Endothelial cell of umbilical vein (primary cell): ENCODE results near the gene ALDH3A2. TPM values are rescaled to one million over a fixed set of nuclear protein-coding genes. Genes with fewer than 3 reads are reported as not detected.

Source experiments
- BruUV-seq: library from RNA; stranded (reverse); fragments of 400-500 nt; replicated peaks from 2 replicates; lab custom pipeline; 2021; lab: Mats Ljungman, UMichigan
- CTCF ChIA-PET: fragments of 300-600, 350-600 bp; sonication (Branson Sonifier 250); formaldehyde crosslinking; loops from one replicate; lab custom pipeline; 2021; ENCODE audit warnings: antibody characterized with exemption, inconsistent platforms; lab: Charles Lee
- POLR2A ChIA-PET: fragments of 300-600, 350-600 bp; sonication (Branson Sonifier 250); formaldehyde crosslinking; loops from one replicate; lab custom pipeline; 2021; ENCODE audit warnings: antibody characterized with exemption, inconsistent platforms; lab: Charles Lee
- DNase-seq: peaks from one replicate; pipeline ENCODE4 v3.0.0-alpha.2; 2011; ENCODE audit warnings: low read depth, low spot score
- FAIRE-seq: peaks from 2 replicates; lab custom pipeline; 2011; peaks lifted over from hg19 to GRCh38; lab: Jason Lieb, UNC
- H2AFZ ChIP-seq: 2 replicates; pipeline ENCODE4 v1.6.0; 2012; ENCODE audit warnings: low read depth, low read length, control low read depth, inconsistent platforms
- H3K27ac ChIP-seq: 2 replicates; pipeline ENCODE4 v1.5.1; 2011; ENCODE audit warnings: low read depth, mild to moderate bottlenecking, control low read depth, low read length, moderate library complexity; ENCODE audit not compliant: insufficient read depth
- H3K27me3 ChIP-seq, 2 experiments: 2 replicates each; pipeline versions ENCODE4 v1.6.0 to v1.6.1; 2011; ENCODE audit warnings: low read length in 2 of 2, mixed read lengths in 1 of 2; ENCODE audit not compliant: control insufficient read depth in 2 of 2, insufficient read depth in 2 of 2
- H3K36me3 ChIP-seq, 2 experiments: 2 replicates in 1 of 2; 3 replicates in 1 of 2; pipeline ENCODE4 v1.5.1; 2011; ENCODE audit warnings: low read length in 2 of 2, mild to moderate bottlenecking in 1 of 2, moderate library complexity in 1 of 2; ENCODE audit not compliant: control insufficient read depth in 2 of 2, insufficient read depth in 2 of 2; ENCODE audit errors: extremely low read depth in 1 of 2
- H3K4me1 ChIP-seq: 3 replicates; pipeline ENCODE4 v1.5.1; 2011; ENCODE audit warnings: mild to moderate bottlenecking, low read length; ENCODE audit not compliant: control insufficient read depth, insufficient read depth; ENCODE audit errors: extremely low read depth
- H3K4me2 ChIP-seq: 2 replicates; pipeline ENCODE4 v1.6.1; 2011; ENCODE audit warnings: low read length, control low read depth, mixed read lengths; ENCODE audit not compliant: insufficient read depth
- H3K4me3 ChIP-seq, 3 experiments: fragments of 200-600 bp in 1 of 3; sonication (generic), shearing (Covaris generic) in 1 of 3; replicated peaks in 1 of 3; 2 replicates each; pipeline ENCODE4 v1.5.1; 2011 to 2016; ENCODE audit warnings: control low read depth in 3 of 3, low read length in 3 of 3, mild to moderate bottlenecking in 2 of 3, inconsistent platforms in 1 of 3, low read depth in 1 of 3, moderate library complexity in 1 of 3; ENCODE audit not compliant: insufficient read depth in 1 of 3
- H3K79me2 ChIP-seq: 2 replicates; pipeline ENCODE4 v1.6.0; 2012; ENCODE audit warnings: low read length, inconsistent platforms; ENCODE audit not compliant: control insufficient read depth, insufficient read depth
- H3K9ac ChIP-seq: replicated peaks from 2 replicates; pipeline ENCODE3; 2011; ENCODE audit warnings: low read length, control low read depth; ENCODE audit not compliant: insufficient read depth; ENCODE audit errors: extremely low read depth
- H3K9me1 ChIP-seq: replicated peaks from 3 replicates; pipeline ENCODE4 v1.6.0; 2011; ENCODE audit warnings: mild to moderate bottlenecking, low read length; ENCODE audit not compliant: control insufficient read depth, insufficient read depth; ENCODE audit errors: extremely low read depth
- H3K9me3 ChIP-seq: replicated peaks from 2 replicates; pipeline ENCODE4 v1.5.1; 2012; ENCODE audit warnings: low read length, inconsistent platforms; ENCODE audit not compliant: control insufficient read depth, insufficient read depth
- H4K20me1 ChIP-seq: replicated peaks from 2 replicates; pipeline ENCODE3; 2011; ENCODE audit warnings: mild to moderate bottlenecking, low read length; ENCODE audit not compliant: control insufficient read depth, insufficient read depth; ENCODE audit errors: extremely low read depth
- FOS ChIP-seq: IDR thresholded peaks from 2 replicates; pipeline ENCODE4 v1.6.1; 2011; ENCODE audit warnings: mild to moderate bottlenecking, low read length, moderate library complexity, borderline replicate concordance; ENCODE audit not compliant: insufficient read depth
- MYC ChIP-seq: IDR thresholded peaks from one replicate; pipeline ENCODE4 v1.6.1; 2011; ENCODE audit warnings: mild to moderate bottlenecking, low read depth, low read length
- POLR2A ChIP-seq: IDR thresholded peaks from 2 replicates; pipeline ENCODE4 v1.6.1; 2012; ENCODE audit warnings: low read depth, mild to moderate bottlenecking, control low read depth, low read length
- POLR2AphosphoS5 ChIP-seq: IDR thresholded peaks from 2 replicates; pipeline ENCODE4 v1.6.1; 2012; ENCODE audit warnings: low read depth, mild to moderate bottlenecking, control low read depth, low read length, moderate library complexity; ENCODE audit not compliant: insufficient read depth
- dilution Hi-C: fragments of 300-500 bp; cut with MboI; formaldehyde crosslinking; loops from one replicate; pipeline ENCODE4 v1.15.0; 2019; ENCODE audit warnings: low sequenced_read_pairs; ENCODE audit not compliant: extremely low pct_ligation_motif_present
- intact Hi-C: fragments of 100-400 bp; cut with micrococcal nuclease; formaldehyde crosslinking; loops from one replicate; pipeline ENCODE4 v1.10.0; 2022
- polyA plus RNA-seq, 4 experiments: library from polyadenylated mRNA; depleted of rRNA in 3 of 4; stranded (reverse) in 3 of 4; unstranded in 1 of 4; fragments of >200 nt; gene quantifications; 2 replicates each; pipeline versions ENCODE4 v1.2.1 to v1.2.3, GENCODE V29; 2011 to 2012; ENCODE audit warnings: missing spikeins in 1 of 4
- total RNA-seq: library from RNA; stranded (reverse); gene quantifications from 2 replicates; pipeline ENCODE4 v1.2.3, GENCODE V29; 2021
- TF ChIP-seq, protein P1 (sequence below): IDR thresholded peaks from 2 replicates; pipeline ENCODE4 v1.6.1; 2011; ENCODE audit not compliant: insufficient read depth, insufficient read length

ALDH3A2 gene
- total and polyA plus RNA-seq, 2 donors (not counting 3 experiments of a cell fraction or from before 2014, with no cell fraction given) = 16.7 to 36.5 TPM

DNA sequence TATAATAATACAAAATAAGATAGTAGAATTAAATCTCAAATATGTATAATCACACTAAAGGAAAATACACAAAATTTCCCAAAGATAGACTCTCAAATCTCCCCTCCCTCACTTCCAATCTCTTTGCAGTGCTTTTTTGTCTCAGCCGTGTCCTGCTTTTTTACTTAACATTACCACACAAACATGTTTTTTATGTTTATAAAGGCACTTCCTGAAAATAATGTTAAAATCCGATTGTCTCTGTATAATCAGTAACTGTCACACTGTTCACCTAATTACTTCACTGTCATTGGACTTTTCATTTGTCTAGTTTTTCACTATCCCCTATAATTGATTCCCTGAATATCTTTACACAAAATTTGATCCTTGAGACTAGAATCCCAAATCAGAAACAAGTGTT, 38.2 kb upstream of the ALDH3A2 start:
- Histone ChIP-seq H4K20me1 (no peaks in the 10 kb centered on the region), H3K9ac (no peak overlapping the region), H3K4me2 (no peak overlapping the region), H3K79me2 (no peaks in the 10 kb centered on the region), H3K4me3 (no peak overlapping the region), H3K9me1 (no peaks in the 10 kb centered on the region), H3K36me3 (no peaks in the 10 kb centered on the region), H3K27ac (no peak overlapping the region), H2AFZ (no peak overlapping the region), H3K27me3 (no peaks in the 10 kb centered on the region), H3K9me3 (no peaks in the 10 kb centered on the region), H3K4me1 (no peaks in the 10 kb centered on the region)
- intact Hi-C loops (no loop called here), dilution Hi-C loops (no loop called here)
- DNase-seq = no peak
- ChIA-PET POLR2A (no interaction called here), CTCF (interaction anchor here (1.0 to 1.8 kb wide), 2 partner anchors 35 to 38 kb away, joined by 3 to 5 read pairs; partner anchors contain the start of gene ALDH3A2)
- no TSS peak for BruUV-seq
- no peak for FAIRE-seq
- TF ChIP-seq FOS = no peak

- dilution Hi-C loops = no loop called here
- Histone ChIP-seq H3K4me2 (no peak overlapping the region), H3K9ac (no peak overlapping the region), H3K4me3 (no peak overlapping the region), H3K9me3 (no peaks in the 10 kb centered on the region), H3K4me1 (no peaks in the 10 kb centered on the region), H3K27ac (no peak overlapping the region), H3K36me3 (no peaks in the 10 kb centered on the region), H3K79me2 (no peaks in the 10 kb centered on the region), H2AFZ (no peak overlapping the region), H3K27me3 (peaks cover 0 to 2% of the 10 kb centered on the region in 2 experiments), H3K9me1 (no peaks in the 10 kb centered on the region), H4K20me1 (no peaks in the 10 kb centered on the region)
- BruUV-seq = no TSS peak
- TF ChIP-seq POLR2A (no peak), MYC (no peak), POLR2AphosphoS5 (no peak), FOS (no peak)
- TF ChIP-seq, protein P1, sequence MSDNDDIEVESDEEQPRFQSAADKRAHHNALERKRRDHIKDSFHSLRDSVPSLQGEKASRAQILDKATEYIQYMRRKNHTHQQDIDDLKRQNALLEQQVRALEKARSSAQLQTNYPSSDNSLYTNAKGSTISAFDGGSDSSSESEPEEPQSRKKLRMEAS = no peak
- CTCF ChIA-PET = interaction anchor here (1.0 to 1.8 kb wide), 2 partner anchors 34 to 37 kb away, joined by 3 to 5 read pairs; partner anchors contain the start of gene ALDH3A2
- DNase-seq (no peak), FAIRE-seq (no peak)
- POLR2A ChIA-PET = no interaction called here
- intact Hi-C loops = no loop called here
Measured at GRCh38 chr17:19610879-19611278, 37.7 kb upstream of the ALDH3A2 start.
